ENCODE data around the gene RMDN3.

Gene RMDN3

DNA sequence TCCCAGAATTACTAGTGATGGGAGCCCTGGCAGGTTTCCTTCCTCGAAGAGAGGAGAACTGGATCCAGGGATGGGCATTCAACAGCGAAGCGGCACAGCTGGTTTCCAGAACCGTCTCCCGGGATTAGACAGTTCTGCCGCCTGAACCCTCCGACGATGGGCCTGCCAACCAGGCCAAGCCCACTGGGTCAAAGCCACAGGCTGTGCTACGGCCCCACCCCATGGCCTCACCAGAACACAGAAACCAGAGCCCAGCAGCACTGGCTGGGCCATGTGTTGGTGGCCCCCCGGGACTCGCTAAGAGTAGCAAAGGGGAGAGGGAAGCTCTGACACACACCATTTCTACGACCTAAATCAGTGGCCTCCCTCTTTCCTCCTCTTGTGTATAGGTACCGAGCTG is 17.0 kb upstream of the RMDN3 start:
- peaks cover 49% of the 10 kb centered on the region for H3K36me3 ChIP-seq (ENCODE audit: insufficient read depth, low read length)

DNA sequence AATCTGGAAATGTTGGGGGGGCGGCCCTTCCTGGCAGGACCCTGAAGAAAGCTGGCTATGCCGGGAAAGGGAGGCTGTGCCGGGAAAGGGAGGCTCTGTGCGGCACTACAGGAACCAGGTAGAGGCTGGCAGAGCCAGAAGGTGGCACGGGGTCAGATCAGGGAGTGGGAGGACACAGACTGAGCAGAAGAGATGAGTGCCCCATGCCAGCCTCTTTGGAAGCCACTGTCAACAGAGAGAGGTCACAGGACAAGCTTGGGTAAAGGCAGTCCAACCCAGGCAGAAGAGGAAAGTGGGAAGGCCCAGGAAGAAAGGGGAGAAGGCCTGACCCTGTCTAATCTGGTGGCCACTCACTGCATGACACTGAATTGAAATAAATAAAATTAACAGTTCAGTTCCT is 16.2 kb upstream of the RMDN3 start:
- Histone ChIP-seq H3K27me3 (ENCODE audit: insufficient read depth, low read length) (no peaks in the 10 kb centered on the region), H3K36me3 (ENCODE audit: insufficient read depth, low read length) (peaks cover 41% of the 10 kb centered on the region), H3K9ac (ENCODE audit: low read depth, low read length) (no peak overlapping the region), H3K27ac (ENCODE audit: low read depth, low read length) (no peak overlapping the region), H3K4me3 (ENCODE audit: low read length) (no peak overlapping the region), H3K9me3 (ENCODE audit: insufficient read depth, low read depth, low read length) (no peaks in the 10 kb centered on the region), H3K4me1 (ENCODE audit: insufficient read depth, low read length) (peaks cover 16% of the 10 kb centered on the region; the same call in 1 of the 2 replicates)
- WGBS = 91% methylated on average over 5 of the region's 5 CpGs

More for the DNA sequence above, 17.0 kb upstream of the RMDN3 start:
- no peak overlapping the region for H3K4me3 ChIP-seq (ENCODE audit: low read length)
- no peak overlapping the region for H3K9ac ChIP-seq (ENCODE audit: low read depth, low read length)
- 96% methylated on average over 12 of the region's 13 CpGs for WGBS
- H3K9me3 ChIP-seq (ENCODE audit: insufficient read depth, low read depth, low read length) = no peaks in the 10 kb centered on the region
- H3K27ac ChIP-seq (ENCODE audit: low read depth, low read length) = no peak overlapping the region
- no peaks in the 10 kb centered on the region for H3K27me3 ChIP-seq (ENCODE audit: insufficient read depth, low read length)
- peaks cover 8% of the 10 kb centered on the region; the same call in 1 of the 2 replicates for H3K4me1 ChIP-seq (ENCODE audit: insufficient read depth, low read length)

DNA sequence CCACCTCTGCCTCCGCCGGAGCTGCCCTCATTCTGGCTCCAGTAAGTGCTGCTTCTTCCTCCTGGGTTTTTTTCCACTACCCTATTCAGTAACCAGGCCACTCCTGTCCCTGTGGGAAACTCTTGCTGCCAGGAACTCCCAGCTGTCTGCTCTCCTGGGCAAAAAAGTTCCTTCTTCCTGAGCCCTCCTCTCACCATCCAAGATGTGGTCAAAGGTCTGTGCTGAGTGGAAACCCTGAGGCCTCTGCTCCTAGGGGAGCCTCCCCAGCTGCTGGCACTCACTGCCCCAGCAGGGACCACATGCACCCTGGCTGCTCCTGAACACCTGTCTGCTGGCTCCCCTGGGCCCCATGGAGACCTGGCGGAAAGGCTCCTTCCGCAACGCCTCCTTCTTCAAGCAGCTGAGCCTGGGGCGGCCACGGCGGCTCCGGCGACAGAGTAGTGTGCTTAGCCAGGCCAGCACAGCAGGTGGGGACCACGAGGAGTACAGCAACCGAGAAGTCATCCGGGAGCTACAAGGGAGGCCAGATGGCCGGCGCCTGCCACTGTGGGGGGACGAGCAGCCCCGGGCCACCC is 15.2 kb upstream of the RMDN3 start:
- Histone ChIP-seq H3K4me3 (ENCODE audit: low read length) (no peak overlapping the region), H3K4me1 (ENCODE audit: insufficient read depth, low read length) (peaks cover 25% of the 10 kb centered on the region), H3K9ac (ENCODE audit: low read depth, low read length) (no peak overlapping the region), H3K9me3 (ENCODE audit: insufficient read depth, low read depth, low read length) (no peaks in the 10 kb centered on the region), H3K27ac (ENCODE audit: low read depth, low read length) (no peak overlapping the region), H3K36me3 (ENCODE audit: insufficient read depth, low read length) (peaks cover 31% of the 10 kb centered on the region), H3K27me3 (ENCODE audit: insufficient read depth, low read length) (no peaks in the 10 kb centered on the region)
- 89% methylated on average over 17 of the region's 17 CpGs for WGBS

DNA sequence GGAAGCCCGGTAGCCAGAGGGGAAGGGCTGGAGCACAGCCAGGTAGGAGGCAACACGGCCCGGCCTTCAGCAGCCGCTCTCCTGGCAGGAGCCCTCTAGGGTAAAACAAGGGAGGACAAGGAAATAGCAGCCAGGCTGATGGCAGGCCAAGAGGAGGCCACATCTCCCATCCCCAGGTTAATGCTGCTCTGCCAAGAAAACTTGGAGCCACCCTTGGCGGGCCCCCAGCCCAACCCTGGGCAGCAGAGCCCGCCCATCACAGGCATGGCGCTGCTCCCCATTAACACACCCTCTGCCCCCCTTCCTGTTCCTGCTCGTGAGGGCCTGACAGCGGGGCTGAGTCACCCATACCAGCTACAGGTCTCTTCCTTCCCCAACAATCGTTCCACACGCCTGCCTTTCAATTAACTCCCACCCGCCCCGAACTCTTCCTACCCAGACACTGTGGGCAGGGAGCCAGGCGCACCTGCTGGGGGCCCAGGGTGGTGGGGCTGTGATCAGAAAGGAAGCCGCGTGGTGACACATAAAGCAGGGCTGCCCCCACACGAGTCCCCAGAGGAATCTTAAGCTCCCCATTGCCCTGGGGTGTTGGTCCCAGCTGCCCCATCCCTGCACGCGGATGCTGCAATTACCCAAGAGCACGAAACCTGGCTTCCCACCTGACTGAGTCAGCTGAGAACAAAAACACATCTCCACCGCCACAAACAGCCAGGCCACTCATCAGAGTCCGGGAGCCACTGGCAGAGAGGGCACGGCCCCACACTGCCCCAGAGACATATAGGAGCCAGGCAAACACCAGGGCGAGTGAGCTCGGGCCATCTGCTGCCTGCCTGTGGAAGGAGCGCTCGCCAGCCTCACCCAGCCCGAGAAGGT is 14.5 kb upstream of the RMDN3 start, which contains the start of gene C15orf62:
Gene C15orf62 (plus strand): TSS at position 707 of the 873 bp plus-strand sequence. CDS start 516 bp downstream, outside the sequence.
- no peak within 1 kb of the TSS for H3K9ac ChIP-seq (ENCODE audit: low read depth, low read length)
- peaks cover 5% of the 10 kb centered on the region; the same call in 1 of the 2 replicates for H3K27me3 ChIP-seq (ENCODE audit: insufficient read depth, low read length)
- 87% methylated on average over 28 of the region's 28 CpGs for whole genome bisulfite sequencing
- H3K4me3 ChIP-seq (ENCODE audit: low read length) = no peak within 1 kb of the TSS
- H3K36me3 ChIP-seq (ENCODE audit: insufficient read depth, low read length) = peaks cover 24% of the 10 kb centered on the region
- peaks cover 32% of the 10 kb centered on the region for H3K4me1 ChIP-seq (ENCODE audit: insufficient read depth, low read length)
- H3K27ac ChIP-seq (ENCODE audit: low read depth, low read length) = no peak within 1 kb of the TSS; the same call in 1 of the 2 replicates
- no peaks in the 10 kb centered on the region for H3K9me3 ChIP-seq (ENCODE audit: insufficient read depth, low read depth, low read length)

DNA sequence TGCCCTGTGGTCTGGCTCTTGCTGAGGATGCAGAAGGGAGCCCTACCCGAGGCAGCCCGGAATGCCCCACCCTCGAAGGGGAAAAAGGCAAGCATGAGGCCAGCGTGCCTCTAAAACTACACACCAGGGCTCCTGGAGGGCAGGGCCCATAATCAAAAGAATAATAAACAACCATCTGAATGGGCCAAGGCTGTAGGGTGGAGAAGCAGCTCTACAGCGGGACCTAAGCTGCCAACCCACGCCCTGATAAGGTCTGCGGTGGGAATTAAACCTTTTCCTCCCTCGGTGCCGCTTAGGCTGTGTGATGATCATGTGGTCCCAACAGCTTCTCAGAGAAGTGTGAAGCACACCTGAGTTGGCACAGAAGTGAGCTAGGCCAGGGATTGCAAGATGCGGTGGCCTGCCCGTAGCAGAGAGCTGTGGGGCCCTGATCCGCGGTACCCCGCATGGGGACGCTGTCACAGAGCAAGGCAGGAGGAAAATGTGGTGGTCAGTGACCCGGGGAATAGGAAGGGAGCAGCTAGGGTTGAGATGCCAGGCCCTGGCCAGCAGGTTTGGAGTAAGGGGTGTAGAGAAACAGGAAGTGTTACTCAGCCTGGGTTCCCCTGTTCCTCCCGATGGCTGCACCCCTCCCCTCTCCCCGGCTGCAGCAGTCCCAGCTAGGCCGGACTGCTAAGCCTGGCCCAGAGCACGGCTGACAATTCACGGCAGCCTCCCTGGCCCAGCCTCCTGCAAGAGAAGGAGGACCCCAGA is 13.6 kb upstream of the RMDN3 start:
- Histone ChIP-seq H3K4me1 (ENCODE audit: insufficient read depth, low read length) (peaks cover 32% of the 10 kb centered on the region), H3K36me3 (ENCODE audit: insufficient read depth, low read length) (peaks cover 15% of the 10 kb centered on the region), H3K9me3 (ENCODE audit: insufficient read depth, low read depth, low read length) (no peaks in the 10 kb centered on the region), H3K4me3 (ENCODE audit: low read length) (no peak overlapping the region), H3K27ac (ENCODE audit: low read depth, low read length) (no peak overlapping the region), H3K27me3 (ENCODE audit: insufficient read depth, low read length) (peaks cover 10% of the 10 kb centered on the region; the same call in 1 of the 2 replicates), H3K9ac (ENCODE audit: low read depth, low read length) (no peak overlapping the region)
- WGBS = 92% methylated on average over 21 of the region's 21 CpGs

DNA sequence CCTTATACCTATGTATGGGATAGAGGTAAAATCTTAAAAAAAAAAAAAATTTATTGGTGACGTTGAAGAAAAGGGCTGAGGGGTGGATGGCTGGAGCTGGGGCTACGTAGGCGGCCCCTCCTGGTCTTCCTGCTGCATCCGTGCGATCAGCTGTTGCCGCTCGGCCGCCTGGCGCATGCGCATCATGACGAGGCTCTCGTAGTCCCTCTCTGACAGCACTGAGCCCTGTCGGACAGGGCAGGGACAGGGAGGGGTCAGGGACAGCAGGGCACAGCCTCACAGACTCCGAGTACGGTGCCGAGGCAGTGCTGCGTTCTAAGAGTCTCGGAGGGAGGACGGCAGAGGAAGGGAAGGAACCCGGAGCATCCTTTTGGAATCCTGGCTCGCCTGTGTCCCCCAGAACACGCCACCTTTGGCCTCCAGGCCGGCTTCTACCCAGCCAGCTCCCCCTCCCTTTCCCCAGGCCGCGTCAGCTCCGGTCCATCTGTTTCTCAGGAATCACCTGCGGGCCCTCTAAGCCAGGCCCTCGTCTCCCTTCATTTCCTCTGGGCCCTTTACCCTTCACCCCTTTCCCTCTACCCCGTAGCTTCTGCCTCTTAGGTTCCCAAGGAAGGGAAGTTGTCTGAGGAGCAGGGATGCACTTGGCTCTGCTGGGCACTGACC is 12.9 kb upstream of the RMDN3 start:
- H3K27ac ChIP-seq (ENCODE audit: low read depth, low read length) = no peak overlapping the region
- H3K27me3 ChIP-seq (ENCODE audit: insufficient read depth, low read length) = peaks cover 17% of the 10 kb centered on the region; the same call in 1 of the 2 replicates
- H3K4me3 ChIP-seq (ENCODE audit: low read length) = no peak overlapping the region
- H3K4me1 ChIP-seq (ENCODE audit: insufficient read depth, low read length) = peaks cover 32% of the 10 kb centered on the region
- H3K36me3 ChIP-seq (ENCODE audit: insufficient read depth, low read length) = 0 out of 2 replicates have a peak, but pooled peaks cover 9% of the 10 kb centered on the region
- H3K9ac ChIP-seq (ENCODE audit: low read depth, low read length) = no peak overlapping the region
- 92% methylated on average over 29 of the region's 29 CpGs for WGBS
- no peaks in the 10 kb centered on the region for H3K9me3 ChIP-seq (ENCODE audit: insufficient read depth, low read depth, low read length)

DNA sequence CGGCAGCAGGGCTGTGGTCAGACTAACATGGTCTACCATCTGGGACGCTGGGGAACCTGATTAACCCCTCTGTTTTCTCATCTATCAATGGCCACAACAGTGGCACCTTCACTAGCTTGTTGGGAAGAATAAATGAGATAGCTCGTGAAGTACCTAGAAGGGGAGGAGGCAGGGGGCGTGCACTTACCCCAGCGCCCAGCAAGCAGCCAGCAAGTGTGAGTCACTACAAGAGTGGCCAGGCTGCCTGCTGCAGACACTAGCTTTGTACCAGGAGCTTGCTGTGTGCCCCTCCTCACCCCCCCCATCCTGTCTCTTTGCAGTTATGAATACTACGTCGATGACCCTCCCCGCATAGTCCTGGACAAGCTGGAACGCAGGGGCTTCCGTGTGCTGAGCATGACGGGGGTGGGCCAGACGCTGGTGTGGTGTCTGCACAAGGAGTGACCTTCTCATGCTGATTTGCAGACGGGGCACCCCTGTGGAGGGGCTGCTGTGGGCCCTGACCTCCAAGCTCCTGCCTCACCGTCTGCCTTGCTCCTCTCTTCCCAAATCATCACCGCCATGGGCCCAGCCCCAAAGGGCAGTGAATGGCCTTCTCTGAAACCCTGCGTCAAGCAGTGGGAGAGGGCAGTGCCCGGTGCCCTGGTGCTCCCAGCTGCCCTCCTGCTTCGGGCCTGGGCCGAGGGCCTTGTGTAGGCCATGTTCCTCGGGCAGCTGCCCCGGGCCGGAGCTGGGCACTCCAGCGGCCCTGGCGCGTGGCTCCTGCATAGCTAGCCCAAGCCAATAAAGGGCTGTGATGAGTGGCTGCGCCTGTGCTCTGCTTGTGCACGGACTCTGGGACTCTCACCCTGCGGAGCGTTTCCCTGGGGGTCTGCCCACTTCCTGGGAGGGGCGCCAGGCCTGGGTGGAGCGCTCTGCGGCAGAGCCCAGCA is 12.1 kb upstream of the RMDN3 start:
- Histone ChIP-seq H3K9me3 (ENCODE audit: insufficient read depth, low read depth, low read length) (no peaks in the 10 kb centered on the region), H3K27me3 (ENCODE audit: insufficient read depth, low read length) (peaks cover 19% of the 10 kb centered on the region; the same call in 1 of the 2 replicates), H3K9ac (ENCODE audit: low read depth, low read length) (0 out of 2 replicates have a peak overlapping the region, but pooled peaks have one; percentile 8), H3K36me3 (ENCODE audit: insufficient read depth, low read length) (0 out of 2 replicates have a peak, but pooled peaks cover 8% of the 10 kb centered on the region), H3K27ac (ENCODE audit: low read depth, low read length) (peak overlapping the region; percentile 49; the same call in 1 of the 2 replicates), H3K4me3 (ENCODE audit: low read length) (no peak overlapping the region), H3K4me1 (ENCODE audit: insufficient read depth, low read length) (peaks cover 32% of the 10 kb centered on the region)
- WGBS = 75% methylated on average over 32 of the region's 32 CpGs

DNA sequence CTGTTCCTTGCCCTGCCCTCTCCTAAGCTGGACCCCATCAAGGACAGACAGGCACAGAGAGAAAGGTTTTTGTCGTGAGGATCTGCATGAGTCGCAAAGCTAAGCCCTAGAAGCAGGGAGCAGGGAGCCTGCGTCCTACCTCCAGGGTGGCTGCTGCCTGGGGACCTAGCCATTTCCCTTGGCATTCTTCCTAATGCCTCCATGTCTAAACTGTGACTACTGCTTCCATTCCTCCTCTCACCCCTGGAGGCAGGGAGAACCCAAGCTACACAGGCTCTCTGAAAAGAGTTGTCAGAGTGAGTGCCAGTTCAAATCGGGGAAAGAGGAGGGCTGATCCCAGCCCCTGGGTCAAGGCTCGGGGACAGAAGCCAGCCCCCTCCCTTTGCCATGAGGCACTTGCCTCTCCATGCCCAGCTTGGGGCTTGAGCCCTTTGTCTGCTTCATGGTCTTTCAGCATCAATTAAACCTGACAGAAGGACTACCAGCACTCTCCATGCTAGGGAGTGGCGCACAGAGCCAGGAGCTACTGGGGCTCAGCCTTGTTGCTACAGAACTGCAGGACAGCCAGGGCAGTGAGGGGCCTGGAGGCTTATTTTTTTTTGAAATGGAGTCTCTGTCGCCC is 11.3 kb upstream of the RMDN3 start:
- 0 out of 2 replicates have a peak, but pooled peaks cover 5% of the 10 kb centered on the region for H3K36me3 ChIP-seq (ENCODE audit: insufficient read depth, low read length)
- WGBS = 72% methylated on average over 7 of the region's 7 CpGs
- H3K27ac ChIP-seq (ENCODE audit: low read depth, low read length) = no peak overlapping the region
- H3K27me3 ChIP-seq (ENCODE audit: insufficient read depth, low read length) = peaks cover 19% of the 10 kb centered on the region; the same call in 1 of the 2 replicates
- H3K9ac ChIP-seq (ENCODE audit: low read depth, low read length) = peak overlapping the region; percentile 37; the same call in 1 of the 2 replicates
- no peaks in the 10 kb centered on the region for H3K9me3 ChIP-seq (ENCODE audit: insufficient read depth, low read depth, low read length)
- no peak overlapping the region for H3K4me3 ChIP-seq (ENCODE audit: low read length)
- H3K4me1 ChIP-seq (ENCODE audit: insufficient read depth, low read length) = peaks cover 32% of the 10 kb centered on the region

DNA sequence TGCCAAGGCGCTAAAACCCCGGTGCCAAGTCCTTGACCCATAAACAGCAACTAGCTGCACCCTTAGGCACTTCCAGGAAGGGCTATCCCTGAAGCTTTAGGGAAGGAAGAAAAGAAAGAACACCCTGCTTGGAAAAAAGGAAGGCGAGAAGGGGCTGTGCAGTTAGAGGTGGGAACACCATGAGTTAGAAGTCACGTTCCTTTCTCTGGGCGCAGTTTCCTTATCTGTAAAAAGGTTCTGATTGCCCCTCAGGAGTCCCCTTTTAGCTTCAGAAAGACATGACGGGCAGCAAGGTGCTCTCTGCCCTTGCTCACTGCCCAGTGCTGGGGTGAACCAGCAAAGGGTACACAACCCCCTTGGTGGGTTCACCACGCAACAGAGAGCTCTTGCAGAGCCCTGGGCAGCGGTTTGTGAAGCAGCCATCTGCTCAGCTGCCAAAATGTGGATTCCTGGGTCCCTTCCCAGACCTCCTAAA is 9.6 kb upstream of the RMDN3 start:
- H3K27me3 ChIP-seq (ENCODE audit: insufficient read depth, low read length) = peaks cover 19% of the 10 kb centered on the region; the same call in 1 of the 2 replicates
- H3K36me3 ChIP-seq (ENCODE audit: insufficient read depth, low read length) = 0 out of 2 replicates have a peak, but pooled peaks cover 5% of the 10 kb centered on the region
- peak overlapping the region; percentile 75 for H3K4me3 ChIP-seq (ENCODE audit: low read length)
- peak overlapping the region; percentile 67 for H3K9ac ChIP-seq (ENCODE audit: low read depth, low read length)
- H3K9me3 ChIP-seq (ENCODE audit: insufficient read depth, low read depth, low read length) = no peaks in the 10 kb centered on the region
- H3K4me1 ChIP-seq (ENCODE audit: insufficient read depth, low read length) = peaks cover 32% of the 10 kb centered on the region
- 44% methylated on average over 8 of the region's 8 CpGs for WGBS
- H3K27ac ChIP-seq (ENCODE audit: low read depth, low read length) = peak overlapping the region; percentile 12; the same call in 1 of the 2 replicates
